ENCODE data around the gene PHACTR1. TPM values are rescaled to one million over a fixed set of nuclear protein-coding genes. Genes with fewer than 3 reads are reported as not detected.

The PHACTR1 gene
- total RNA-seq, 1 donor from 2014 or later, result 0.49 TPM

- H3K9me3 ChIP-seq, result no peaks in the 10 kb centered on the region
- intact Hi-C loops (cut with DNase I), result no loop called here
- no peak overlapping the region for H3K27ac ChIP-seq
- H3K36me3 ChIP-seq, result no peaks in the 10 kb centered on the region
- H3K4me1 ChIP-seq, result no peaks in the 10 kb centered on the region
- H3K4me3 ChIP-seq, result no peak overlapping the region
- TF ChIP-seq POLR2A (IDR thresholded peaks at IDR 0.05) (no peak), CTCF (IDR thresholded peaks at IDR 0.05) (no peak), POLR2AphosphoS5 (IDR thresholded peaks at IDR 0.05; ENCODE audit: insufficient read depth in 1 of 2, low read depth in 1 of 2) (no peak)
- H3K27me3 ChIP-seq, result no peaks in the 10 kb centered on the region
- DNase-seq (ENCODE audit: extremely low spot score in 2 of 2), result no peak
Measured at GRCh38 chr6:13235339-13235738, 518.8 kb downstream of the PHACTR1 start.

GRCh38 chr6:13237318-13237717, 520.8 kb downstream of the PHACTR1 start:
- Histone ChIP-seq H3K4me1 (no peaks in the 10 kb centered on the region), H3K4me3 (no peak overlapping the region), H3K9me3 (no peaks in the 10 kb centered on the region), H3K27ac (no peak overlapping the region), H3K36me3 (no peaks in the 10 kb centered on the region), H3K27me3 (no peaks in the 10 kb centered on the region)
- no peak for DNase-seq (ENCODE audit: extremely low spot score in 2 of 2)
- TF ChIP-seq CTCF (IDR thresholded peaks at IDR 0.05), result no peak
- TF ChIP-seq POLR2A (IDR thresholded peaks at IDR 0.05), result no peak
- TF ChIP-seq POLR2AphosphoS5 (IDR thresholded peaks at IDR 0.05; ENCODE audit: insufficient read depth in 1 of 2, low read depth in 1 of 2), result no peak
- intact Hi-C loops (cut with DNase I), result no loop called here

- intact Hi-C loops (cut with DNase I), result no loop called here
- Histone ChIP-seq H3K9me3 (no peaks in the 10 kb centered on the region), H3K36me3 (no peaks in the 10 kb centered on the region), H3K4me1 (no peaks in the 10 kb centered on the region), H3K27ac (no peak overlapping the region), H3K27me3 (no peaks in the 10 kb centered on the region), H3K4me3 (no peak overlapping the region)
- TF ChIP-seq CTCF (IDR thresholded peaks at IDR 0.05) (no peak), POLR2A (IDR thresholded peaks at IDR 0.05) (no peak), POLR2AphosphoS5 (IDR thresholded peaks at IDR 0.05; ENCODE audit: insufficient read depth in 1 of 2, low read depth in 1 of 2) (no peak)
- DNase-seq (ENCODE audit: extremely low spot score in 2 of 2), result no peak
Measured at GRCh38 chr6:13238017-13238416, 521.5 kb downstream of the PHACTR1 start.

- Histone ChIP-seq H3K27ac (no peak overlapping the region), H3K36me3 (no peaks in the 10 kb centered on the region), H3K9me3 (no peaks in the 10 kb centered on the region), H3K4me3 (no peak overlapping the region), H3K4me1 (no peaks in the 10 kb centered on the region), H3K27me3 (no peaks in the 10 kb centered on the region)
- TF ChIP-seq POLR2AphosphoS5 (IDR thresholded peaks at IDR 0.05; ENCODE audit: insufficient read depth in 1 of 2, low read depth in 1 of 2), result no peak
- TF ChIP-seq CTCF (IDR thresholded peaks at IDR 0.05), result no peak
- TF ChIP-seq POLR2A (IDR thresholded peaks at IDR 0.05), result no peak
- intact Hi-C loops (cut with DNase I), result no loop called here
- DNase-seq (ENCODE audit: extremely low spot score in 2 of 2), result no peak
Measured at GRCh38 chr6:13238640-13239216, 522.2 kb downstream of the PHACTR1 start.

- H3K9me3 ChIP-seq, result no peaks in the 10 kb centered on the region
- intact Hi-C loops (cut with DNase I), result no loop called here
- no peak for DNase-seq (ENCODE audit: extremely low spot score in 2 of 2)
- no peak overlapping the region for H3K4me3 ChIP-seq
- TF ChIP-seq POLR2A (IDR thresholded peaks at IDR 0.05) (no peak), POLR2AphosphoS5 (IDR thresholded peaks at IDR 0.05; ENCODE audit: insufficient read depth in 1 of 2, low read depth in 1 of 2) (no peak), CTCF (IDR thresholded peaks at IDR 0.05) (no peak)
- H3K36me3 ChIP-seq, result no peaks in the 10 kb centered on the region
- H3K27me3 ChIP-seq, result no peaks in the 10 kb centered on the region
- no peak overlapping the region for H3K27ac ChIP-seq
- no peaks in the 10 kb centered on the region for H3K4me1 ChIP-seq
Measured at GRCh38 chr6:13239530-13240455, 523.2 kb downstream of the PHACTR1 start.
